Activated CD8-positive, alpha-beta T cell treated with anti-CD3 and anti-CD28 coated beads, Interleukin-2, amount 10 ng/mL, durations not matched to agents 7 days and 5 days (primary cell): ENCODE results near the gene PATE4. TPM values are rescaled to one million over a fixed set of nuclear protein-coding genes. Genes with fewer than 3 reads are reported as not detected.
"Not testable (repeated sequence)": the region's sequence is repeated elsewhere in the genome, so short reads cannot be mapped to it uniquely, and the experiment has no call there.

Experiments used
- ATAC-seq: fragments of 150-1000 bp; cut with Tn5 transposase; one replicate; pipeline ENCODE4 v1.10.0; 2021; ENCODE audit warnings: moderate library complexity
- CTCF ChIA-PET: fragments of 350-600 bp; sonication (Branson Sonifier 250); formaldehyde crosslinking; loops from one replicate; lab custom pipeline; 2021; ENCODE audit warnings: antibody characterized with exemption; lab: Charles Lee
- POLR2A ChIA-PET: fragments of 350-600 bp; sonication (Branson Sonifier 250); formaldehyde crosslinking; loops from one replicate; lab custom pipeline; 2021; ENCODE audit warnings: antibody characterized with exemption; lab: Charles Lee
- DNase-seq: peaks from one replicate; pipeline ENCODE4 v3.0.0-alpha.2; 2020
- H3K27ac Mint-ChIP-seq: one replicate; pipeline ENCODE4 v1.8.0; 2021; ENCODE audit warnings: mild to moderate bottlenecking, mixed read lengths
- H3K27me3 Mint-ChIP-seq: one replicate; pipeline ENCODE4 v1.8.0; 2021; ENCODE audit warnings: low read depth, mixed read lengths
- H3K36me3 Mint-ChIP-seq: one replicate; pipeline ENCODE4 v1.8.0; 2021; ENCODE audit warnings: low read depth, mixed read lengths
- H3K4me1 Mint-ChIP-seq: one replicate; pipeline ENCODE4 v1.8.0; 2021; ENCODE audit warnings: low read depth, mixed read lengths
- H3K4me3 Mint-ChIP-seq: one replicate; pipeline ENCODE4 v1.8.0; 2021; ENCODE audit warnings: mild to moderate bottlenecking, mixed read lengths
- H3K9me3 Mint-ChIP-seq: one replicate; pipeline ENCODE4 v1.8.0; 2022; ENCODE audit warnings: mixed read lengths; ENCODE audit not compliant: insufficient read depth
- total RNA-seq, 2 experiments: library from RNA; stranded (reverse); gene quantifications; one replicate each; pipeline ENCODE4 v1.2.3, GENCODE V29; 2021

Gene PATE4
- total RNA-seq, 2 experiments from 2014 or later: not detected

GRCh38 chr11:125862786-125863185 lies 29.7 kb downstream of the PATE4 start:
- POLR2A ChIA-PET, H3K27me3 Mint-ChIP-seq, CTCF ChIA-PET, H3K27ac Mint-ChIP-seq, DNase-seq, H3K4me1 Mint-ChIP-seq, H3K4me3 Mint-ChIP-seq, H3K9me3 Mint-ChIP-seq, H3K36me3 Mint-ChIP-seq, ATAC-seq: not testable (repeated sequence)

- ATAC-seq, CTCF ChIA-PET, H3K4me1 Mint-ChIP-seq, DNase-seq, H3K27ac Mint-ChIP-seq, H3K36me3 Mint-ChIP-seq, H3K27me3 Mint-ChIP-seq, H3K4me3 Mint-ChIP-seq, H3K9me3 Mint-ChIP-seq, POLR2A ChIA-PET: not testable (repeated sequence)
Observed at GRCh38 chr11:125865354-125865753, 32.2 kb downstream of the PATE4 start.

GRCh38 chr11:125869521-125869920 lies 36.4 kb downstream of the PATE4 start:
- CTCF ChIA-PET: no interaction called here
- POLR2A ChIA-PET: no interaction called here
- Mint-ChIP-seq H3K36me3 (no peaks in the 10 kb centered on the region), H3K27me3 (peaks cover 5% of the 10 kb centered on the region), H3K27ac (no peak overlapping the region), H3K4me1 (no peaks in the 10 kb centered on the region), H3K4me3 (no peak overlapping the region), H3K9me3 (no peaks in the 10 kb centered on the region)
- no peak for ATAC-seq
- no peak for DNase-seq

- Mint-ChIP-seq H3K36me3 (no peaks in the 10 kb centered on the region), H3K27me3 (peaks cover 7% of the 10 kb centered on the region), H3K9me3 (no peaks in the 10 kb centered on the region), H3K4me1 (no peaks in the 10 kb centered on the region), H3K4me3 (no peak overlapping the region), H3K27ac (no peak overlapping the region)
- DNase-seq: peak; percentile 52
- ChIA-PET CTCF (no interaction called here), POLR2A (no interaction called here)
- ATAC-seq: no peak
Observed at GRCh38 chr11:125871391-125872137, 38.4 kb downstream of the PATE4 start.

DNA sequence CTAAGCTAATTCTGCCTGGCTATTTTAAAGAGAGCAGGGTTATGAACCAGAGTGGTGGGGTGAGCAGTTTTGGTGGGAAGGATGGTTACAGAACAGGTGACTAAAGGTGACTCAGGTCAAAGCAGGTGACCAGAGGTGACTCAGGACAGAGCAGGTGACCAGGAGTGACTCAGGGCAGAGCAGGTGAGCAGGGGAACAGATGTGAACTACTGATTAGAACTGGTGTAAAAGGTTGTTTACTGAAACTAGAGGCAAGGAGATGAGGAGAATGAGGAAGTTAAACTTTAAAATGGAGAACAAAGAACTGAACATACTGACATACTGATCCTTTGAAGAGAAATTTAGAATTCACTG lies 39.0 kb downstream of the PATE4 start:
- Mint-ChIP-seq H3K4me3 (no peak overlapping the region), H3K9me3 (no peaks in the 10 kb centered on the region), H3K27me3 (peaks cover 7% of the 10 kb centered on the region), H3K4me1 (no peaks in the 10 kb centered on the region), H3K36me3 (no peaks in the 10 kb centered on the region), H3K27ac (no peak overlapping the region)
- CTCF ChIA-PET: no interaction called here
- DNase-seq (no peak), ATAC-seq (no peak)
- POLR2A ChIA-PET: no interaction called here

GRCh38 chr11:125873881-125874555 lies 40.9 kb downstream of the PATE4 start:
- CTCF ChIA-PET: no interaction called here
- ATAC-seq (no peak), DNase-seq (no peak)
- Mint-ChIP-seq H3K27ac (no peak overlapping the region), H3K9me3 (no peaks in the 10 kb centered on the region), H3K4me3 (no peak overlapping the region), H3K36me3 (no peaks in the 10 kb centered on the region), H3K27me3 (peaks cover 13% of the 10 kb centered on the region), H3K4me1 (no peaks in the 10 kb centered on the region)
- POLR2A ChIA-PET: no interaction called here

DNA sequence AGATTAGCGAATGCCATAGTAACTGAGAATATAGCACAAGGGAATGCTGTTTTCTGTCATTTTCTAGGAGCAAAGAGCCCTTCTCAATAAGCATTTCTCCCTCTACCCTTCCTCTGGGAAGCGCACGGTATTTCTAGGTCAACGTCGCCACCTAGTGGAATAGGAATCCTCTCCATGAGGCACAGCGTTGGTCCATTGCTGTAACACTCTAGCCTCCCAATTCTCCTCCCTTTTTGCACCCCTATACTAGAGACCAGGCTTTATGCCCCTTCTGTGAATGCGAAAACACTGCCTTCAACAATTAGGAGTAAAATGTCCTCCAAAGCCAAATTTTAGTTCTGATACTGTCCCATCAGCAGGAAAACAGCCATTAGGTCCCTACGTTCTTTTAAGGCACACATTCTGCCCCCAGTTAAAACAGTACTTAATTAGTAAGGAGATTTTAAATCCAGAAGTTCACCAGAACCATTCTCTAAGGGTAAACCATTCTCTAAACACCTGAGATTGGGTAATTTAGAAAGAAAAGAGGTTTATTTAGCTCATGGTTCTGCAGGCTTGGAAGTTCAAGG lies 41.5 kb downstream of the PATE4 start:
- CTCF ChIA-PET: interaction anchor here (1.0 to 1.2 kb wide), 2 partner anchors 151 to 445 kb away, joined by 4 read pairs; no protein-coding TSS in a partner anchor
- Mint-ChIP-seq H3K27ac (no peak overlapping the region), H3K9me3 (no peaks in the 10 kb centered on the region), H3K4me1 (no peaks in the 10 kb centered on the region), H3K27me3 (peaks cover 13% of the 10 kb centered on the region), H3K4me3 (no peak overlapping the region), H3K36me3 (no peaks in the 10 kb centered on the region)
- POLR2A ChIA-PET: no interaction called here
- ATAC-seq: peak; percentile 80
- peak; percentile 63 for DNase-seq

DNA sequence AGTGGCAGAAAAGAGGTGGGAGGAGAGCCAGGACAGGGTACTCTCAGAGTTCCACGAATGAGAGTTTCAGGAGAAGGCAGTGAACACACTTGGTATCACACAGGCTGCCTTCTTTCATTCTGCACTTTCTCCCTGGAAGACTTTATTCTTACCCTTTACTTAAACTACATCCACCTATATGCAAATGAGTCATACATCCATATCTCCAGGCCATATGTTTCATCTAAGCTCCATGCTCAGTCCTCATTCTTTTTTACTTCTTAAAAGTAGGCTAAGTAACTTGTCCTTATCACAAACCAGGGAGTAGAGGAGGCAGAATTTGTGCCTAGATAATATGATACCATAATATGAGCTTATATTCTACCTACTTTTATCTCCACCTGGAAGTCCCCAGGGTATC lies 48.2 kb downstream of the PATE4 start:
- Mint-ChIP-seq H3K4me1 (peaks cover 4% of the 10 kb centered on the region), H3K36me3 (no peaks in the 10 kb centered on the region), H3K27me3 (peaks cover 25% of the 10 kb centered on the region), H3K4me3 (no peak overlapping the region), H3K9me3 (no peaks in the 10 kb centered on the region), H3K27ac (no peak overlapping the region)
- ChIA-PET POLR2A (no interaction called here), CTCF (interaction anchor here (1.2 kb wide), 1 partner anchor 11 kb away, joined by 3 read pairs; no protein-coding TSS in a partner anchor)
- DNase-seq (no peak), ATAC-seq (no peak)

DNA sequence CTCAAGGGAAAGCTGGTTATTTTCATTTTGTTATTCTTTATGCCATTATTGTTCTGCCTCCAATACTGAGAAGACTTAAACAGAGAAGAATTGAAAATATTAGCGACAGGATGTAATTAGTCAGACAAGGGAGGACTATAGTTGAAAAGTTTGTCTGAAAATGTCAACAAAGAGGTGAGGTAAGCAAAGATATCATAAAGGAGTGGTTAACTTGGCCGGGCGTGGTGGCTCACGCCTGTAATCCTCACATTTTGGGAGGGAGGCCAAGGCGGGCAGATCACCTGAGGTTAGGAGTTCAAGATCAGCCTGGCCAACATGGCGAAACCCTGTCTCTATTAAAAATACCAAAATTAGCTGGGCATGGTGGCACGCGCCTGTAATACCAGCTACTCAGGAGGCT lies 50.3 kb downstream of the PATE4 start:
- peaks cover 21% of the 10 kb centered on the region for H3K27me3 Mint-ChIP-seq
- no peak overlapping the region for H3K4me3 Mint-ChIP-seq
- DNase-seq (no peak), ATAC-seq (no peak)
- CTCF ChIA-PET: no interaction called here
- H3K36me3 Mint-ChIP-seq: peaks cover 6% of the 10 kb centered on the region
- H3K27ac Mint-ChIP-seq: no peak overlapping the region
- POLR2A ChIA-PET: no interaction called here
- peaks cover 18% of the 10 kb centered on the region for H3K4me1 Mint-ChIP-seq
- no peaks in the 10 kb centered on the region for H3K9me3 Mint-ChIP-seq

DNA sequence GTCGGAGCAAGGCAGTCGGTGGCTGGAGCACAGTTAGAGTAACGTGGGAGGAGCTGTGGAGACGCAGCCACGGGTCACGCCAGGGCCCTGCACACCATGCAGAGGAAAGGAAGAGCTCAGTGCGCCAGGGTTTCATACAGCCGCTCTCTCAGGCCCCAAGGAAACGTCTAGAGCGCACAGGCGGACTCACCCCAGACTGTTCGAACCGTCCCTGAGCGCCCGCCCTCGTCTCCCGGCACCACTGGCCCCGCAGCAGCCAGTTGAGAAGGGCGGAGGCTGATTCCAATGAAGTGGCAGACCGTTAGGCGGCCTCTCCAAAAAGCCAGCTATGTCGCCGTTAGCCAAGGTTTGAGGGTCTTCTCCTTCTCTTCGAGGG lies 53.9 kb downstream of the PATE4 start:
- ATAC-seq: peak; percentile 37
- CTCF ChIA-PET: interaction anchor here (1.4 to 2.5 kb wide), 5 partner anchors 8 to 261 kb away, joined by 5 to 18 read pairs (median 12); partner anchors contain the start of genes CHEK1 and PUS3
- no peaks in the 10 kb centered on the region for H3K9me3 Mint-ChIP-seq
- H3K27me3 Mint-ChIP-seq: peaks cover 3% of the 10 kb centered on the region
- H3K4me1 Mint-ChIP-seq: peaks cover 33% of the 10 kb centered on the region
- peak overlapping the region; percentile 99 for H3K27ac Mint-ChIP-seq
- peak; percentile 62 for DNase-seq
- H3K4me3 Mint-ChIP-seq: peak overlapping the region; percentile 86
- POLR2A ChIA-PET: interaction anchor here (0.7 to 2.5 kb wide), 13 partner anchors 10 to 933 kb away, joined by 3 to 37 read pairs (median 7); partner anchors contain the start of genes CCDC15, DCPS, EI24 and FAM118B
- peaks cover 17% of the 10 kb centered on the region for H3K36me3 Mint-ChIP-seq

DNA sequence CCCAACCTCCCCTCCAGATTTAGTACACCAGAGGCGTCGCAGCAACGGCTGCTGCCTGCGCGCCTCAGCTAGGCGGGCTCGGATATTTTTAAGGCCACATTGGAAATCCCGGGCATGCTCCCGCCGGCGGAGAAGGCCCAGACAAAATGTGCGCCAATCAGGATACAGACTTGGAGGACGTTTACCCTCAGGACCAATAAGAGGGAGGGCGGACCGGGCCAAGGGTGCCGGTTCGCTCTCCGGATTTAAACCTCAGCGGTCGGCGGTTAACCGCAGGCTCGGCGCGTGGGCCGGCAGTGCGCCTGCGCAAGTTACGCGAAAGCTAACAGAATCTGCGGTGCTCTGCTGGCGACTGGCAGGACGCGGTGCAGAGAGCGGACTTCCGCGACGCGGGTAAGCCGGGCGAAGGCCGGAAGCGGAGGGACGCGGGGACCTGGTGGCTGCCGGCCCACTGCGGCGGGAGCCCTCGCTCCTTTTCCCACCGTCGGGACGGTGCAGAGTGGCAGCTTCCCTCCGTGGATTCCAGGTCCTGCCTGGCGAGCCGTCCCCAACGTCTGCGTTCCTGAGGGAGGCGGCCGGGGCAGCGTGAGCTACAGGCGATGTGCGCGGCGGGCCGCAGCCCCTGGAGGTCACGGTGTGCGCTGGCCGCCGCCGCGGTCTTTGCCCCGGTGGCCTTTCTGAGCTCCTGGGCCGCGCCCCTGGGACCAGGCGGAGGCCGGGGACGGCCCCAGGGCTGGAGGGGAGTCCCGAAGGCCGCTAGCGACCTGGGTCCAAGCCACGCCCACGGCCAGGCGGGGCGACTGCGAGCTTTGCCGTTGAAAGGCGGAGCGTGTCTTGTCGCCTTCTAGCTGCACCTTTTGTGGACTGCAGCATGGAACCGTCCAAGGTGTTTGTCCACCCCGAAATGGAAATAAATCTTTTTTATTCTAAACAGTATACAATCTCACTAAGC lies 54.5 kb downstream of the PATE4 start, which contains the start of gene HYLS1:
HYLS1 (plus strand) TSS at position 296 of the 952 bp plus-strand sequence. CDS start 11,701 bp downstream, outside the sequence.
- peak; percentile 92 for ATAC-seq
- H3K27ac Mint-ChIP-seq: peak within 1 kb of the TSS; percentile 99
- H3K36me3 Mint-ChIP-seq: peaks cover 21% of the 10 kb centered on the region
- CTCF ChIA-PET: interaction anchor here (0.7 to 2.5 kb wide), 7 partner anchors 9 to 324 kb away, joined by 3 to 18 read pairs (median 12); partner anchors contain the start of genes CHEK1, FAM118B, PUS3 and RPUSD4
- POLR2A ChIA-PET: interaction anchor here (0.6 to 2.5 kb wide), 15 partner anchors 9 to 934 kb away, joined by 3 to 37 read pairs (median 6); partner anchors contain the start of genes CCDC15, CHEK1, DCPS and EI24
- peaks cover 33% of the 10 kb centered on the region for H3K4me1 Mint-ChIP-seq
- H3K9me3 Mint-ChIP-seq: no peaks in the 10 kb centered on the region
- peak within 1 kb of the TSS; percentile 86 for H3K4me3 Mint-ChIP-seq
- peak; percentile 97 for DNase-seq
- H3K27me3 Mint-ChIP-seq: no peaks in the 10 kb centered on the region
